HepG2 (cell line): ENCODE results near the gene DPYD. TPM values are rescaled to one million over a fixed set of nuclear protein-coding genes. Genes with fewer than 3 reads are reported as not detected.

ENCODE experiments used
- ATAC-seq: fragments of 200-7000 bp; cut with Tn5 transposase; 3 replicates; pipeline ENCODE4 v1.9.1; 2020; ENCODE audit warnings: mild to moderate bottlenecking, moderate library complexity
- BruUV-seq: library from RNA; stranded (reverse); fragments of 400-500 nt; replicated peaks from 2 replicates; lab custom pipeline; 2021; lab: Mats Ljungman, UMichigan
- CTCF ChIA-PET: fragments of 300-600 bp; formaldehyde crosslinking; extraction: SDS; loops from one replicate; lab custom pipeline; 2021; ENCODE audit warnings: low total read pairs, inconsistent platforms, low intra/inter-chr PET ratio; lab: Yijun Ruan, JAX
- POLR2A ChIA-PET: fragments of 350-600 bp; sonication (Branson Sonifier 250); formaldehyde crosslinking; loops from one replicate; lab custom pipeline; 2020; ENCODE audit warnings: antibody characterized with exemption, inconsistent platforms; lab: Yijun Ruan, JAX
- DNase-seq: peaks from one replicate; pipeline ENCODE4 v3.0.0-alpha.2; 2015; ENCODE audit warnings: low spot score
- FAIRE-seq: peaks from 3 replicates; lab custom pipeline; 2011; peaks lifted over from hg19 to GRCh38; lab: Jason Lieb, UNC
- H2AFZ ChIP-seq: one replicate; pipeline ENCODE4 v1.6.1; 2011; ENCODE audit warnings: low read length, inconsistent platforms
- H3K27ac ChIP-seq: fragments of 300-600 bp; 3 replicates; pipeline ENCODE4 v1.8.0; 2011; ENCODE audit warnings: mixed run types, mild to moderate bottlenecking, mixed read lengths, low read length, inconsistent platforms; ENCODE audit not compliant: insufficient read depth; ENCODE audit errors: extremely low read length
- H3K27me3 ChIP-seq, 2 experiments: fragments of 200-600 bp in 1 of 2; 2 replicates in 1 of 2; 3 replicates in 1 of 2; pipeline versions ENCODE4 v1.6.0 to v1.8.0; 2011; ENCODE audit warnings: low read length in 2 of 2, mild to moderate bottlenecking in 2 of 2, moderate library complexity in 2 of 2, inconsistent platforms in 1 of 2; ENCODE audit not compliant: insufficient read depth in 2 of 2, control insufficient read depth in 1 of 2
- H3K36me3 ChIP-seq, 2 experiments: fragments of 200-600 bp in 1 of 2; replicated peaks in 1 of 2; 2 replicates in 1 of 2; 3 replicates in 1 of 2; pipeline versions ENCODE4 v1.5.1 to v1.8.0; 2011; ENCODE audit warnings: low read length in 2 of 2, inconsistent platforms in 1 of 2; ENCODE audit not compliant: insufficient read depth in 2 of 2, control insufficient read depth in 1 of 2
- H3K4me1 ChIP-seq: 2 replicates; pipeline ENCODE4 v1.5.1; 2012; ENCODE audit warnings: low read length, inconsistent platforms; ENCODE audit not compliant: insufficient read depth
- H3K4me2 ChIP-seq: 2 replicates; pipeline ENCODE4 v1.6.0; 2011; ENCODE audit warnings: low read depth, low read length, inconsistent platforms
- H3K4me3 ChIP-seq, 3 experiments: fragments of 200-600 bp in 1 of 3; sonication (generic), shearing (Covaris generic) in 1 of 3; replicated peaks in 1 of 3; 2 replicates each; pipeline ENCODE4 v1.5.1; 2011 to 2016; ENCODE audit warnings: low read length in 3 of 3, inconsistent platforms in 2 of 3, low read depth in 2 of 3, mild to moderate bottlenecking in 2 of 3, control low read depth in 1 of 3, mixed read lengths in 1 of 3; ENCODE audit not compliant: insufficient read depth in 1 of 3
- H3K79me2 ChIP-seq: one replicate; pipeline ENCODE4 v1.6.1; 2011; ENCODE audit warnings: low read length, inconsistent platforms; ENCODE audit not compliant: insufficient read depth
- H3K9ac ChIP-seq: 2 replicates; pipeline ENCODE4 v1.6.0; 2011; ENCODE audit warnings: mild to moderate bottlenecking, low read depth, low read length, inconsistent platforms; ENCODE audit not compliant: insufficient read depth
- H3K9me3 ChIP-seq: 2 replicates; pipeline ENCODE4 v1.5.1; 2012; ENCODE audit warnings: mild to moderate bottlenecking, low read length
- H4K20me1 ChIP-seq: 2 replicates; pipeline ENCODE4 v1.6.0; 2011; ENCODE audit warnings: inconsistent platforms, mild to moderate bottlenecking, low read length, moderate library complexity; ENCODE audit not compliant: insufficient read depth
- DR1 ChIP-seq: sonication (generic); formaldehyde crosslinking; IDR thresholded peaks from 2 replicates; pipeline ENCODE4 v1.8.0; 2021; ENCODE audit warnings: mild to moderate bottlenecking, missing genetic modification reagents, inconsistent platforms
- FOXA3 ChIP-seq: IDR thresholded peaks from 2 replicates; pipeline ENCODE4 v1.6.1; 2016; ENCODE audit warnings: missing genetic modification reagents, missing compliant biosample characterization
- POGZ ChIP-seq: sonication (generic); formaldehyde crosslinking; IDR thresholded peaks from 2 replicates; pipeline ENCODE4 v1.4.0; 2020; ENCODE audit warnings: mild to moderate bottlenecking, missing genetic modification reagents
- SALL2 ChIP-seq: sonication (generic); formaldehyde crosslinking; IDR thresholded peaks from 2 replicates; pipeline ENCODE4 v1.8.1; 2023; ENCODE audit warnings: mild to moderate bottlenecking, missing genetic modification reagents, inconsistent platforms
- TARDBP ChIP-seq: sonication (generic); formaldehyde crosslinking; IDR thresholded peaks from 2 replicates; pipeline ENCODE4 v1.8.0; 2022; ENCODE audit warnings: mild to moderate bottlenecking, missing genetic modification reagents
- ZNF207 ChIP-seq: fragments of 450-650 bp; IDR thresholded peaks from 2 replicates; pipeline ENCODE4 v1.6.1; 2016; ENCODE audit warnings: antibody characterized with exemption, borderline replicate concordance
- ZNF547 ChIP-seq: sonication (generic); formaldehyde crosslinking; IDR thresholded peaks from 2 replicates; pipeline ENCODE4 v1.5.1; 2020; ENCODE audit warnings: mild to moderate bottlenecking, missing genetic modification reagents
- ZNF720 ChIP-seq: sonication (generic); formaldehyde crosslinking; IDR thresholded peaks from 2 replicates; pipeline ENCODE4 v1.4.0; 2020; ENCODE audit warnings: missing genetic modification reagents
- ZNF777 ChIP-seq: sonication (generic); formaldehyde crosslinking; IDR thresholded peaks from 2 replicates; pipeline ENCODE4 v1.4.0; 2020; ENCODE audit warnings: missing genetic modification reagents
- WGBS: methylation state at CpG from one replicate; pipeline ENCODE4 v1.1.6; 2017; ENCODE audit warnings: low lambda C conversion rate; 5-methylcytosine and 5-hydroxymethylcytosine counted together
- in situ Hi-C: cut with HindIII; loops from 2 replicates; pipeline ENCODE4 v1.10.0; 2017; ENCODE audit warnings: low pct_unique_long_range_greater_than_20kb; ENCODE audit not compliant: extremely low pct_ligation_motif_present
- intact Hi-C: fragments of 100-400 bp; cut with micrococcal nuclease; formaldehyde crosslinking; loops from one replicate; pipeline ENCODE4 v1.10.0; 2022; ENCODE audit not compliant: unreplicated experiment
- polyA plus RNA-seq, 8 experiments: library from polyadenylated mRNA; depleted of rRNA in 3 of 8; stranded (reverse) in 7 of 8; unstranded in 1 of 8; fragments of >200 nt; fragmentation: Illumina TruSeq in 4 of 8; extraction: Trizol in 4 of 8; gene quantifications; 2 replicates each; pipeline versions ENCODE4 v1.2.1 to v1.2.3, GENCODE V29; 2011 to 2016; ENCODE audit warnings: low read depth in 4 of 8, missing spikeins in 1 of 8, mixed read lengths in 1 of 8; ENCODE audit not compliant: insufficient read depth in 1 of 8
- total RNA-seq, 5 experiments: library from RNA; depleted of rRNA; stranded (reverse); fragments of >200 nt; fragmentation: Illumina TruSeq; extraction: Trizol; gene quantifications; 2 replicates each; pipeline ENCODE4 v1.2.3, GENCODE V29; 2016; ENCODE audit warnings: low read depth in 1 of 5
- TF ChIP-seq, protein P1 (sequence below): sonication (generic); formaldehyde crosslinking; IDR thresholded peaks from 2 replicates; pipeline ENCODE4 v1.5.1; 2020; ENCODE audit warnings: mild to moderate bottlenecking, missing genetic modification reagents, borderline replicate concordance
- TF ChIP-seq, protein P2 (sequence below): sonication (generic); formaldehyde crosslinking; IDR thresholded peaks from 2 replicates; pipeline ENCODE4 v1.4.0; 2020; ENCODE audit warnings: mild to moderate bottlenecking, missing genetic modification reagents
- TF ChIP-seq, protein P3 (sequence below): IDR thresholded peaks from 2 replicates; pipeline ENCODE4 v1.6.1; 2016; ENCODE audit warnings: low read depth, control low read depth
- TF ChIP-seq, protein P4 (sequence below): sonication (generic); formaldehyde crosslinking; IDR thresholded peaks from 2 replicates; pipeline ENCODE4 v1.8.0; 2022; ENCODE audit warnings: missing genetic modification reagents, mild to moderate bottlenecking, moderate library complexity, borderline replicate concordance
- TF ChIP-seq, protein P5 (sequence below): sonication (generic); formaldehyde crosslinking; IDR thresholded peaks from 2 replicates; pipeline ENCODE4 v1.5.0; 2020; ENCODE audit warnings: mild to moderate bottlenecking, missing genetic modification reagents, borderline replicate concordance

The DPYD gene
- total and polyA plus RNA-seq, 2 of the 13 experiments (the other 11 are each of a cell fraction or from before 2014, with no cell fraction given): 1.3 to 3.4 TPM

DNA sequence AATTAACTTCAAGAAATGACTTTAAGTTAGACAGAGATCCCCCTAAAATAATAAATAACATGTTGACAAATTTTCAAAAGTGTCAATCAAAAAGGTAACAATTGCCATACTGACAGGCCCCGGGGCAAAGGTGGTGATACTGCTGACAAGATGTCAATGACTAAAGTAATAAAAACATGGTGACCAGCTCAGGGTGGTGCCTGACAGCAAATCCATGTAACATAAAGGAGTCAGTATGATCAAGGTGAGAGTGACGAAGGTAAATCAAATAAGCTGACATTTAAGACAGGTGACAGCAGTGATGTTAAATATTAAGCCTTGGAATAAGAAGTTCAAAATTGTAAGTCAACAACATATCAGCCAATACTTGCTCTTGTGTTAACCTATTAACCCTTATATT is 387.5 kb downstream of the DPYD start:
- FAIRE-seq: no peak
- no peak overlapping the region for H3K4me3 ChIP-seq
- CTCF ChIA-PET: no interaction called here

More for the DNA sequence above, 387.5 kb downstream of the DPYD start:
- in situ Hi-C loops (no loop called here), intact Hi-C loops (no loop called here)
- Histone ChIP-seq H3K9me3 (peaks cover 9% of the 10 kb centered on the region; the same call in 1 of the 2 replicates), H3K79me2 (no peaks in the 10 kb centered on the region), H3K4me1 (no peaks in the 10 kb centered on the region), H3K4me2 (no peak overlapping the region), H4K20me1 (no peaks in the 10 kb centered on the region), H3K9ac (no peak overlapping the region), H3K27ac (no peak overlapping the region), H3K36me3 (no peaks in the 10 kb centered on the region), H3K27me3 (no peaks in the 10 kb centered on the region), H2AFZ (no peak overlapping the region)
- BruUV-seq: no TSS peak
- 84% methylated on average over 2 of the region's 2 CpGs for WGBS
- DNase-seq (no peak), ATAC-seq (no peak)
- POLR2A ChIA-PET: no interaction called here
- no peak for TF ChIP-seq ZNF207
- TF ChIP-seq SALL2 (CRISPR knock-in tag): no peak
- no peak for TF ChIP-seq ZNF777
- no peak for TF ChIP-seq ZNF547 (CRISPR knock-in tag)
- TF ChIP-seq TARDBP: no peak
- no peak for TF ChIP-seq DR1 (CRISPR knock-in tag)
- TF ChIP-seq FOXA3 (CRISPR knock-in tag): no peak
- TF ChIP-seq, protein P1, sequence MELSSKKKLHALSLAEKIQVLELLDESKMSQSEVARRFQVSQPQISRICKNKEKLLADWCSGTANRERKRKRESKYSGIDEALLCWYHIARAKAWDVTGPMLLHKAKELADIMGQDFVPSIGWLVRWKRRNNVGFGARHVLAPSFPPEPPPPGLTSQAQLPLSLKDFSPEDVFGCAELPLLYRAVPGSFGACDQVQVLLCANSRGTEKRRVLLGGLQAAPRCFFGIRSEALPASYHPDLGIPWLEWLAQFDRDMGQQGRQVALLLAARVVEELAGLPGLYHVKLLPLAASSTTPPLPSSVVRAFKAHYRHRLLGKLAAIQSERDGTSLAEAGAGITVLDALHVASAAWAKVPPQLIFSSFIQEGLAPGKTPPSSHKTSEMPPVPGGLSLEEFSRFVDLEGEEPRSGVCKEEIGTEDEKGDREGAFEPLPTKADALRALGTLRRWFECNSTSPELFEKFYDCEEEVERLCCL (CRISPR knock-in tag): no peak
- TF ChIP-seq, protein P2, sequence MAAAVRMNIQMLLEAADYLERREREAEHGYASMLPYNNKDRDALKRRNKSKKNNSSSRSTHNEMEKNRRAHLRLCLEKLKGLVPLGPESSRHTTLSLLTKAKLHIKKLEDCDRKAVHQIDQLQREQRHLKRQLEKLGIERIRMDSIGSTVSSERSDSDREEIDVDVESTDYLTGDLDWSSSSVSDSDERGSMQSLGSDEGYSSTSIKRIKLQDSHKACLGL (CRISPR knock-in tag): no peak
- TF ChIP-seq ZNF720: no peak
- TF ChIP-seq, protein P3, sequence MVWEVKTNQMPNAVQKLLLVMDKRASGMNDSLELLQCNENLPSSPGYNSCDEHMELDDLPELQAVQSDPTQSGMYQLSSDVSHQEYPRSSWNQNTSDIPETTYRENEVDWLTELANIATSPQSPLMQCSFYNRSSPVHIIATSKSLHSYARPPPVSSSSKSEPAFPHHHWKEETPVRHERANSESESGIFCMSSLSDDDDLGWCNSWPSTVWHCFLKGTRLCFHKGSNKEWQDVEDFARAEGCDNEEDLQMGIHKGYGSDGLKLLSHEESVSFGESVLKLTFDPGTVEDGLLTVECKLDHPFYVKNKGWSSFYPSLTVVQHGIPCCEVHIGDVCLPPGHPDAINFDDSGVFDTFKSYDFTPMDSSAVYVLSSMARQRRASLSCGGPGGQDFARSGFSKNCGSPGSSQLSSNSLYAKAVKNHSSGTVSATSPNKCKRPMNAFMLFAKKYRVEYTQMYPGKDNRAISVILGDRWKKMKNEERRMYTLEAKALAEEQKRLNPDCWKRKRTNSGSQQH (CRISPR knock-in tag): no peak
- TF ChIP-seq POGZ (CRISPR knock-in tag): no peak
- TF ChIP-seq, protein P4, sequence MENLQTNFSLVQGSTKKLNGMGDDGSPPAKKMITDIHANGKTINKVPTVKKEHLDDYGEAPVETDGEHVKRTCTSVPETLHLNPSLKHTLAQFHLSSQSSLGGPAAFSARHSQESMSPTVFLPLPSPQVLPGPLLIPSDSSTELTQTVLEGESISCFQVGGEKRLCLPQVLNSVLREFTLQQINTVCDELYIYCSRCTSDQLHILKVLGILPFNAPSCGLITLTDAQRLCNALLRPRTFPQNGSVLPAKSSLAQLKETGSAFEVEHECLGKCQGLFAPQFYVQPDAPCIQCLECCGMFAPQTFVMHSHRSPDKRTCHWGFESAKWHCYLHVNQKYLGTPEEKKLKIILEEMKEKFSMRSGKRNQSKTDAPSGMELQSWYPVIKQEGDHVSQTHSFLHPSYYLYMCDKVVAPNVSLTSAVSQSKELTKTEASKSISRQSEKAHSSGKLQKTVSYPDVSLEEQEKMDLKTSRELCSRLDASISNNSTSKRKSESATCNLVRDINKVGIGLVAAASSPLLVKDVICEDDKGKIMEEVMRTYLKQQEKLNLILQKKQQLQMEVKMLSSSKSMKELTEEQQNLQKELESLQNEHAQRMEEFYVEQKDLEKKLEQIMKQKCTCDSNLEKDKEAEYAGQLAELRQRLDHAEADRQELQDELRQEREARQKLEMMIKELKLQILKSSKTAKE (CRISPR knock-in tag): no peak
- TF ChIP-seq, protein P5, sequence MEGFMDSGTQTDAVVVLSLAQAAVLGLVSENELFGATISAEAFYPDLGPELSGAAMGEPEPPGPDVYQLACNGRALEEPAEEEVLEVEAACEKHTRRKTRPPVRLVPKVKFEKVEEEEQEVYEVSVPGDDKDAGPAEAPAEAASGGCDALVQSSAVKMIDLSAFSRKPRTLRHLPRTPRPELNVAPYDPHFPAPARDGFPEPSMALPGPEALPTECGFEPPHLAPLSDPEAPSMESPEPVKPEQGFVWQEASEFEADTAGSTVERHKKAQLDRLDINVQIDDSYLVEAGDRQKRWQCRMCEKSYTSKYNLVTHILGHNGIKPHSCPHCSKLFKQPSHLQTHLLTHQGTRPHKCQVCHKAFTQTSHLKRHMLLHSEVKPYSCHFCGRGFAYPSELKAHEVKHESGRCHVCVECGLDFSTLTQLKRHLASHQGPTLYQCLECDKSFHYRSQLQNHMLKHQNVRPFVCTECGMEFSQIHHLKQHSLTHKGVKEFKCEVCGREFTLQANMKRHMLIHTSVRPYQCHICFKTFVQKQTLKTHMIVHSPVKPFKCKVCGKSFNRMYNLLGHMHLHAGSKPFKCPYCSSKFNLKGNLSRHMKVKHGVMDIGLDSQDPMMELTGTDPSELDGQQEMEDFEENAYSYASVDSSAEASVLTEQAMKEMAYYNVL (CRISPR knock-in tag): no peak
